ENCODE measurements around the gene HOXA6. TPM values are rescaled to one million over a fixed set of nuclear protein-coding genes. Genes with fewer than 3 reads are reported as not detected.

The HOXA6 gene
- total RNA-seq, 2 experiments from 2014 or later: 4.1 to 12.0 TPM

DNA sequence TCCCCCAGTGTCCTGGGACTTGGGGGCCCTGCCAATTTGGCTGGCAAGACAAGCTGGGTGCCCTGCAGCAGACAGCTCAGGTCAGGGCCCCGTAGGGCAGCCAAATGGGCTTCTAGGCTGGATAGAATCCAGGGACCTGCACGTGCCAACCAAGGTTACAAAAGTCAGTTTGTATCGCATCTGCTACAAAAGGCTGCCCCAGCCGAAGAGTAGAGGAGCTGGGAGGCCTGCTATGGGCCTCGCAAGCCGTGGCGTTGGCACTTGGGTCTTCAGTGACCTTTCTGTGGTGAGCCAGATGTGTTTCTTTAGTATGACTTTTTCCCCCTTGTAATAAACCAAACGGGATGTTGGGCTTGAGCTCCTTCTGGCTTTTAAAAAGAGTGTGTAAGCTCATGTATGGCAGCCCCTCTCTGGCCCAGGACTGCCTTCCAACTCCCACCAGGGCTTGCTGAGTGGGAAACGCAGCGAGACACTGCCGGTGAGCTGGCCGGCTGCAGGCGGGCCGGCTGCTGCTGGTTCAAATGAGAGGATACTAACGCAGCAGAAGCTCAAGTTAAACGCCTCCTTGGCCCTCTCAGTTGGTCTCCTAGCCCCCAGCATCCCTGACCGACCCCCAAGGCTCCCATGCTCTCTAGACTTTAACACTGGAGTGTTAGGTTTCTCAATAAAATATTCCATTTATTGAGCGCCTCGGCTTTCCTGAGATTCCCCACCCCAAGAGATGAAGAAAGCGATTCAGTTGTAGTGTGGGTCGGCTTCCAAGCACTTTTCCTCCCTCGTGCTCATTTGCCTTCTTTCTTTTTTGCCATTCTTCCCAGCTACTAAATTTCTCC is 29.6 kb upstream of the HOXA6 start:
- Histone ChIP-seq H3K4me1 (ENCODE audit: insufficient read depth, low read length, poor library complexity, severe bottlenecking) (no peaks in the 10 kb centered on the region), H3K4me3 (ENCODE audit: low read depth, low read length, poor library complexity, severe bottlenecking) (no peak overlapping the region), H3K4me2 (ENCODE audit: low read length) (no peak overlapping the region), H3K27ac (ENCODE audit: low read depth, low read length, poor library complexity, severe bottlenecking) (no peak overlapping the region), H3K9me2 (ENCODE audit: insufficient read depth, low read length) (no peaks in the 10 kb centered on the region), H3K9me3 (ENCODE audit: low read length) (no peaks in the 10 kb centered on the region), H3K36me3 (ENCODE audit: insufficient read depth, low read length) (no peaks in the 10 kb centered on the region), H4K20me1 (ENCODE audit: insufficient read depth, low read length) (no peaks in the 10 kb centered on the region), H2AFZ (ENCODE audit: low read length) (no peak overlapping the region), H3K79me2 (ENCODE audit: insufficient read depth, low read depth, low read length) (no peaks in the 10 kb centered on the region)
- POLR2A ChIA-PET: interaction anchor here (0.6 kb wide), 1 partner anchor 1555 kb away, joined by 3 read pairs; no protein-coding TSS in a partner anchor
- intact Hi-C loops (cut with micrococcal nuclease; ENCODE audit: unreplicated experiment): no loop called here
- DNase-seq (ENCODE audit: low spot score): no peak
- CTCF ChIA-PET (ENCODE audit: unreplicated experiment): no interaction called here
- BruUV-seq (replicated peaks): no TSS peak
- no peak for TF ChIP-seq EZH2phosphoT487 (IDR thresholded peaks at IDR 0.05; ENCODE audit: borderline replicate concordance, low read depth, low read length)
- TF ChIP-seq, protein P1, sequence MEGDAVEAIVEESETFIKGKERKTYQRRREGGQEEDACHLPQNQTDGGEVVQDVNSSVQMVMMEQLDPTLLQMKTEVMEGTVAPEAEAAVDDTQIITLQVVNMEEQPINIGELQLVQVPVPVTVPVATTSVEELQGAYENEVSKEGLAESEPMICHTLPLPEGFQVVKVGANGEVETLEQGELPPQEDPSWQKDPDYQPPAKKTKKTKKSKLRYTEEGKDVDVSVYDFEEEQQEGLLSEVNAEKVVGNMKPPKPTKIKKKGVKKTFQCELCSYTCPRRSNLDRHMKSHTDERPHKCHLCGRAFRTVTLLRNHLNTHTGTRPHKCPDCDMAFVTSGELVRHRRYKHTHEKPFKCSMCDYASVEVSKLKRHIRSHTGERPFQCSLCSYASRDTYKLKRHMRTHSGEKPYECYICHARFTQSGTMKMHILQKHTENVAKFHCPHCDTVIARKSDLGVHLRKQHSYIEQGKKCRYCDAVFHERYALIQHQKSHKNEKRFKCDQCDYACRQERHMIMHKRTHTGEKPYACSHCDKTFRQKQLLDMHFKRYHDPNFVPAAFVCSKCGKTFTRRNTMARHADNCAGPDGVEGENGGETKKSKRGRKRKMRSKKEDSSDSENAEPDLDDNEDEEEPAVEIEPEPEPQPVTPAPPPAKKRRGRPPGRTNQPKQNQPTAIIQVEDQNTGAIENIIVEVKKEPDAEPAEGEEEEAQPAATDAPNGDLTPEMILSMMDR (conservative IDR thresholded peaks at IDR 0.05; ENCODE audit: low read length): no peak

DNA sequence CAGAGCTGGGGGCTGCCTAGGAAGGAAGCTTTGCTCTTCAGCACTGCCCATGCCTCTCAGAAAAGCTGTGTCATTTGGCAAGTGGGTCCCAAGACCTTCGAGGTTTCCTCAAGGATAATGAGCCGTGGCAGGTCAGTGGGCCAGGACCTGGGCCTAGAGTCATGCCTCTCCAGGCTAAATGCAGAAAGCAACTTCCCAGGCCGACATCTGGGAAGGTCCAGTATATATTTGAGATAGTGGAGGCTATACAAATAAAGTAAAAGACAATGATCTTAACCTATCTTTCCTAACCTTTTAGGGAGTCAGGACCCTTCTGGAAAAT is 28.9 kb upstream of the HOXA6 start:
- ChIA-PET CTCF (ENCODE audit: unreplicated experiment) (no interaction called here), POLR2A (no interaction called here)
- H3K4me3 ChIP-seq (ENCODE audit: low read depth, low read length, poor library complexity, severe bottlenecking): no peak overlapping the region
- TF ChIP-seq EZH2phosphoT487 (IDR thresholded peaks at IDR 0.05; ENCODE audit: borderline replicate concordance, low read depth, low read length): no peak
- TF ChIP-seq, protein P1 (conservative IDR thresholded peaks at IDR 0.05; ENCODE audit: low read length): no peak
- no peak overlapping the region for H2AFZ ChIP-seq (ENCODE audit: low read length)
- H3K4me2 ChIP-seq (ENCODE audit: low read length): no peak overlapping the region
- no peaks in the 10 kb centered on the region for H3K79me2 ChIP-seq (ENCODE audit: insufficient read depth, low read depth, low read length)
- H3K4me1 ChIP-seq (ENCODE audit: insufficient read depth, low read length, poor library complexity, severe bottlenecking): no peaks in the 10 kb centered on the region
- no peaks in the 10 kb centered on the region for H3K36me3 ChIP-seq (ENCODE audit: insufficient read depth, low read length)
- intact Hi-C loops (cut with micrococcal nuclease; ENCODE audit: unreplicated experiment): no loop called here
- no peaks in the 10 kb centered on the region for H3K9me3 ChIP-seq (ENCODE audit: low read length)
- DNase-seq (ENCODE audit: low spot score): no peak
- no peaks in the 10 kb centered on the region for H4K20me1 ChIP-seq (ENCODE audit: insufficient read depth, low read length)
- H3K9me2 ChIP-seq (ENCODE audit: insufficient read depth, low read length): no peaks in the 10 kb centered on the region
- no peak overlapping the region for H3K27ac ChIP-seq (ENCODE audit: low read depth, low read length, poor library complexity, severe bottlenecking)
- BruUV-seq (replicated peaks): no TSS peak
